IMR-90 (cell line): ENCODE data around the gene MMP8. TPM values are rescaled to one million over a fixed set of nuclear protein-coding genes. Genes with fewer than 3 reads are reported as not detected.

Source experiments
- ATAC-seq: fragments of 200-7000 bp; cut with Tn5 transposase; 2 replicates; pipeline ENCODE4 v1.9.1; 2020; ENCODE audit warnings: low read depth, mild to moderate bottlenecking, moderate library complexity
- Bru-seq: library from RNA; stranded (reverse); fragments of 400-500 nt; gene quantifications from one replicate; lab custom pipeline; 2021; lab: Mats Ljungman, UMichigan
- BruChase-seq, 2 experiments: library from RNA; stranded (reverse); fragments of 400-500 nt; gene quantifications; one replicate each; lab custom pipeline; 2021; lab: Mats Ljungman, UMichigan
- BruUV-seq: library from RNA; stranded (reverse); fragments of 400-500 nt; replicated peaks from 2 replicates; lab custom pipeline; 2021; lab: Mats Ljungman, UMichigan
- CTCF ChIA-PET: fragments of 300-600 bp; formaldehyde crosslinking; extraction: SDS; loops from one replicate; lab custom pipeline; 2021; ENCODE audit warnings: antibody characterized with exemption; lab: Yijun Ruan, JAX
- POLR2A ChIA-PET: fragments of 300-600 bp; sonication (Branson Sonifier 250); formaldehyde crosslinking; loops from one replicate; lab custom pipeline; 2022; ENCODE audit warnings: antibody characterized with exemption; ENCODE audit not compliant: unreplicated experiment; lab: Charles Lee
- DNase-seq: peaks from one replicate; pipeline ENCODE4 v3.0.0; 2013
- H2AFZ ChIP-seq: replicated peaks from 2 replicates; pipeline ENCODE3; 2013; ENCODE audit warnings: low read length, mild to moderate bottlenecking; ENCODE audit not compliant: poor library complexity
- H2AK5ac ChIP-seq: 2 replicates; pipeline ENCODE4 v1.6.1; 2013; ENCODE audit warnings: low read depth, low read length, inconsistent platforms
- H2AK9ac ChIP-seq: replicated peaks from 2 replicates; pipeline ENCODE3; 2013; ENCODE audit warnings: mild to moderate bottlenecking, low read depth, low read length, moderate library complexity; ENCODE audit not compliant: poor library complexity
- H2BK120ac ChIP-seq: 2 replicates; pipeline ENCODE4 v1.6.1; 2013; ENCODE audit warnings: low read depth, low read length, inconsistent platforms
- H2BK15ac ChIP-seq: 3 replicates; pipeline ENCODE4 v1.6.1; 2013; ENCODE audit warnings: low read depth, low read length, inconsistent platforms
- H2BK20ac ChIP-seq: 2 replicates; pipeline ENCODE4 v1.6.1; 2013; ENCODE audit warnings: low read depth, mild to moderate bottlenecking, inconsistent platforms, low read length, moderate library complexity
- H2BK5ac ChIP-seq: 2 replicates; pipeline ENCODE4 v1.6.1; 2013; ENCODE audit warnings: mild to moderate bottlenecking, low read depth, low read length, inconsistent platforms; ENCODE audit not compliant: poor library complexity, severe bottlenecking
- H3K14ac ChIP-seq: replicated peaks from 2 replicates; pipeline ENCODE4 v1.6.1; 2013; ENCODE audit warnings: low read depth, low read length, inconsistent platforms
- H3K18ac ChIP-seq: 2 replicates; pipeline ENCODE4 v1.6.1; 2013; ENCODE audit warnings: low read depth, low read length, control low read depth
- H3K23ac ChIP-seq: 2 replicates; pipeline ENCODE4 v1.6.1; 2013; ENCODE audit warnings: low read depth, low read length, inconsistent platforms
- H3K27ac ChIP-seq: 2 replicates; pipeline ENCODE4 v1.5.1; 2013; ENCODE audit warnings: mild to moderate bottlenecking, control low read depth, low read length; ENCODE audit not compliant: insufficient read depth
- H3K27me3 ChIP-seq: 2 replicates; pipeline ENCODE4 v1.6.1; 2013; ENCODE audit warnings: low read length; ENCODE audit not compliant: control insufficient read depth, insufficient read depth
- H3K36me3 ChIP-seq: 2 replicates; pipeline ENCODE4 v1.6.1; 2013; ENCODE audit warnings: low read length, mixed read lengths; ENCODE audit not compliant: control insufficient read depth, insufficient read depth
- H3K4ac ChIP-seq: 2 replicates; pipeline ENCODE4 v1.6.1; 2013; ENCODE audit warnings: low read depth, low read length, inconsistent platforms
- H3K4me1 ChIP-seq: 2 replicates; pipeline ENCODE4 v1.6.1; 2013; ENCODE audit warnings: low read length, mixed read lengths; ENCODE audit not compliant: control insufficient read depth, insufficient read depth
- H3K4me2 ChIP-seq: 2 replicates; pipeline ENCODE4 v1.6.1; 2013; ENCODE audit warnings: low read depth, mild to moderate bottlenecking, control low read depth, low read length, moderate library complexity
- H3K4me3 ChIP-seq: 2 replicates; pipeline ENCODE4 v1.5.1; 2013; ENCODE audit warnings: low read depth, mild to moderate bottlenecking, control low read depth, low read length, moderate library complexity; ENCODE audit not compliant: insufficient read depth
- H3K56ac ChIP-seq: 2 replicates; pipeline ENCODE4 v1.6.1; 2013; ENCODE audit warnings: low read length, inconsistent platforms; ENCODE audit not compliant: insufficient read depth; ENCODE audit errors: extremely low read depth
- H3K79me1 ChIP-seq, 2 experiments: 2 replicates each; pipeline ENCODE4 v1.6.1; 2013; ENCODE audit warnings: low read length in 2 of 2, inconsistent platforms in 1 of 2, low read depth in 1 of 2
- H3K9ac ChIP-seq: 2 replicates; pipeline ENCODE4 v1.6.1; 2013; ENCODE audit warnings: low read depth, low read length, control low read depth
- H3K9me1 ChIP-seq: 2 replicates; pipeline ENCODE4 v1.6.1; 2013; ENCODE audit warnings: low read length, inconsistent platforms; ENCODE audit not compliant: insufficient read depth
- H3K9me3 ChIP-seq: 2 replicates; pipeline ENCODE4 v1.6.1; 2013; ENCODE audit warnings: low read length; ENCODE audit not compliant: control insufficient read depth, insufficient read depth
- H4K20me1 ChIP-seq: 2 replicates; pipeline ENCODE4 v1.6.1; 2013; ENCODE audit warnings: low read length, inconsistent platforms; ENCODE audit not compliant: insufficient read depth
- H4K5ac ChIP-seq: 2 replicates; pipeline ENCODE4 v1.6.1; 2013; ENCODE audit warnings: mild to moderate bottlenecking, low read depth, low read length, control low read depth
- H4K8ac ChIP-seq, 2 experiments: 2 replicates each; pipeline ENCODE4 v1.6.1; 2013; ENCODE audit warnings: low read depth in 2 of 2, low read length in 2 of 2, control low read depth in 1 of 2, inconsistent platforms in 1 of 2
- H4K91ac ChIP-seq: 2 replicates; pipeline ENCODE4 v1.6.1; 2013; ENCODE audit warnings: low read depth, low read length, inconsistent platforms; ENCODE audit not compliant: insufficient read depth
- CHD1 ChIP-seq: IDR thresholded peaks from 2 replicates; pipeline ENCODE4 v1.6.1; 2012; ENCODE audit warnings: low read depth, low read length, improper control_type of control experiment
- FOS ChIP-seq: fragments of 150-350 bp; IDR thresholded peaks from 2 replicates; pipeline ENCODE4 v1.6.1; 2016; ENCODE audit warnings: low read depth, low read length
- MAFK ChIP-seq: IDR thresholded peaks from 2 replicates; pipeline ENCODE4 v1.6.1; 2012; ENCODE audit warnings: low read depth, low read length, improper control_type of control experiment
- MXI1 ChIP-seq: IDR thresholded peaks from 2 replicates; pipeline ENCODE4 v1.6.1; 2012; ENCODE audit warnings: low read depth, mild to moderate bottlenecking, low read length, moderate library complexity, borderline replicate concordance
- POLR2A ChIP-seq: IDR thresholded peaks from 2 replicates; pipeline ENCODE4 v1.6.1; 2012; ENCODE audit warnings: mild to moderate bottlenecking, low read depth, low read length
- RCOR1 ChIP-seq: IDR thresholded peaks from 2 replicates; pipeline ENCODE4 v1.6.1; 2012; ENCODE audit warnings: mild to moderate bottlenecking, low read length, improper control_type of control experiment; ENCODE audit not compliant: insufficient replicate concordance
- RFX5 ChIP-seq: IDR thresholded peaks from 2 replicates; pipeline ENCODE4 v1.8.0; 2012; ENCODE audit warnings: low read depth, mild to moderate bottlenecking, low read length, moderate library complexity
- WGBS, 2 experiments: methylation state at CpG; one replicate each; pipeline versions ENCODE4 v1.1.5 to v1.1.7; 2013; ENCODE audit warnings: missing lambda C conversion rate in 2 of 2; ENCODE audit not compliant: insufficient read length in 1 of 2; ENCODE audit errors: extremely low coverage in 2 of 2; 5-methylcytosine and 5-hydroxymethylcytosine counted together
- dilution Hi-C: fragments of 300-500 bp; cut with HindIII; formaldehyde crosslinking; loops from one replicate; pipeline ENCODE4 v1.14.3; 2018; ENCODE audit warnings: low sequenced_read_pairs; ENCODE audit not compliant: unreplicated experiment
- in situ Hi-C: fragments of 300-500 bp; cut with MboI; formaldehyde crosslinking; loops from 3 replicates; pipeline ENCODE4 v1.14.3; 2019; ENCODE audit warnings: low sequenced_read_pairs, inconsistent platforms, mixed read lengths
- intact Hi-C: fragments of 100-400 bp; cut with micrococcal nuclease; formaldehyde crosslinking; loops from 2 replicates; pipeline ENCODE4 v1.10.0; 2022
- long read RNA-seq: library from polyadenylated mRNA; unstranded; transcript quantifications from one replicate; pipeline ENCODE4 v2.0.0, GENCODE V29; 2021; ENCODE audit not compliant: unreplicated experiment
- polyA plus RNA-seq, 3 experiments: library from polyadenylated mRNA; depleted of rRNA; stranded (reverse); fragments of >200 nt; gene quantifications; 2 replicates each; pipeline ENCODE4 v1.2.3, GENCODE V29; 2012; ENCODE audit warnings: low replicate concordance in 1 of 3
- total RNA-seq: library from RNA; depleted of rRNA; stranded (reverse); fragments of >200 nt; gene quantifications from 2 replicates; pipeline ENCODE4 v1.2.3, GENCODE V29; 2012; rRNA removed

MMP8 gene, protein sequence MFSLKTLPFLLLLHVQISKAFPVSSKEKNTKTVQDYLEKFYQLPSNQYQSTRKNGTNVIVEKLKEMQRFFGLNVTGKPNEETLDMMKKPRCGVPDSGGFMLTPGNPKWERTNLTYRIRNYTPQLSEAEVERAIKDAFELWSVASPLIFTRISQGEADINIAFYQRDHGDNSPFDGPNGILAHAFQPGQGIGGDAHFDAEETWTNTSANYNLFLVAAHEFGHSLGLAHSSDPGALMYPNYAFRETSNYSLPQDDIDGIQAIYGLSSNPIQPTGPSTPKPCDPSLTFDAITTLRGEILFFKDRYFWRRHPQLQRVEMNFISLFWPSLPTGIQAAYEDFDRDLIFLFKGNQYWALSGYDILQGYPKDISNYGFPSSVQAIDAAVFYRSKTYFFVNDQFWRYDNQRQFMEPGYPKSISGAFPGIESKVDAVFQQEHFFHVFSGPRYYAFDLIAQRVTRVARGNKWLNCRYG
- total RNA-seq = under 0.01 and 0.18 TPM in 2 replicates
- 0.05 and 0.11 TPM in 2 replicates for polyA plus RNA-seq (2012; rRNA removed)
- polyA plus RNA-seq (2012; cell fraction: cytosol; rRNA removed) = 0.02 TPM in 2 replicates
- 0.15 TPM in 1 of 2 replicates, not detected in the other for polyA plus RNA-seq (2012; cell fraction: nucleus; rRNA removed; ENCODE audit: low replicate concordance)
- percentile 7 among the genes with signal in this experiment for Bru-seq, nascent RNA
- not detected for BruChase-seq, experiment 1, labeled RNA remaining after a 6-hour chase
- not detected for BruChase-seq, experiment 2, labeled RNA remaining after a 2-hour chase
- long read RNA-seq = 0 reads

DNA sequence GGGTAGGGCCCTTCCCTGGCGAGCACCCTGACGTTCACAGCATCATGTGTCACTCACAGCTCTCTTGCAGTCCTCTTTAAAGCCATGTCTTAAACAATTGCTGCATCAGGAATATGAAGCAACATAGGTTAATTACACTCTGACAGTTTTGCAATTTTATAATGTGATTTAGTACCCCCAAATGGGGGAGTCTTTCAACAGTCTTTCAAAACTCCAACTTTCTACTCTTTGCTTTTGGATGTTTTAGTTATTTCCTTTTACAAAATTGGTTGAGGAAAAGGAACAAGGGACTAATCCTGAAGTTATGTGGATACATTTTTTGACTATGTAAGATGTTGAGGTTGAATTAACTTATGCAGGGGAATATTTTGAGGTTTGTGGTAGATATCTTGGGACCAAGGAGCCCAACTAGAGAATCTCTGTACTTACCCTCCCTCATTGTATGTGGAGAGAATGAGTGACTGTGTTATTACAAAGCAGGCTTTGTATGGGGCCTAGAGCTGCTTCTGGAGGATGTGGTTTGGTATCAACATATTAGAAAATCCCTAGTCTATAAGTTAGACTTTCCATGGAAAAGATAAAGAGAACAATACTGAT is at the start of gene MMP8:
MMP8 (minus strand) TSS at position 51 of the 597 bp plus-strand sequence. CDS start 99 bp downstream, outside the sequence.
- Histone ChIP-seq H4K8ac (peak within 1 kb of the TSS in 1 of 2 experiments; percentile 20; a peak in 1 of 4 replicates), H2BK120ac (peak within 1 kb of the TSS; percentile 1; the same call in 1 of the 2 replicates), H3K9me1 (no peaks in the 10 kb centered on the region; the same call in 1 of the 2 replicates), H3K79me1 (no peaks in the 10 kb centered on the region), H4K20me1 (no peaks in the 10 kb centered on the region), H3K18ac (no peak within 1 kb of the TSS), H3K4me3 (no peak within 1 kb of the TSS), H3K9ac (no peak within 1 kb of the TSS), H3K27me3 (no peaks in the 10 kb centered on the region; the same call in 1 of the 2 replicates), H3K56ac (no peak within 1 kb of the TSS), H4K5ac (no peak within 1 kb of the TSS), H2BK5ac (no peak within 1 kb of the TSS), H2AK5ac (no peak within 1 kb of the TSS), H3K36me3 (no peaks in the 10 kb centered on the region), H2AFZ (no peak within 1 kb of the TSS), H3K23ac (no peak within 1 kb of the TSS; the same call in 1 of the 2 replicates), H3K27ac (no peak within 1 kb of the TSS), H3K4me1 (peaks cover 11% of the 10 kb centered on the region), H2AK9ac (no peak within 1 kb of the TSS), H3K9me3 (no peaks in the 10 kb centered on the region), H3K4ac (no peak within 1 kb of the TSS; the same call in 1 of the 2 replicates), H2BK20ac (no peak within 1 kb of the TSS), H3K14ac (peak within 1 kb of the TSS; percentile 50; the same call in 1 of the 2 replicates), H4K91ac (no peak within 1 kb of the TSS), H3K4me2 (no peak within 1 kb of the TSS), H2BK15ac (peak within 1 kb of the TSS; percentile 7; the same call in 1 of the 3 replicates)
- DNase-seq = peak; percentile 72
- no peak for TF ChIP-seq POLR2A
- TF ChIP-seq RCOR1 = no peak
- TF ChIP-seq MXI1 = no peak
- TF ChIP-seq RFX5 = no peak
- no peak for TF ChIP-seq FOS
- TF ChIP-seq MAFK = no peak
- TF ChIP-seq CHD1 = no peak
- ChIA-PET CTCF (interaction anchor here (1.0 kb wide), 1 partner anchor 207 kb away, joined by 3 read pairs; no protein-coding TSS in a partner anchor), POLR2A (interaction anchor here (0.6 kb wide), 1 partner anchor 597 kb away, joined by 3 read pairs; no protein-coding TSS in a partner anchor)
- in situ Hi-C loops = no loop called here
- intact Hi-C loops = no loop called here
- peak; percentile 33; the same call in 1 of the 2 replicates for ATAC-seq
- no TSS peak for BruUV-seq
- WGBS, 2 experiments = no CpG with 5 or more reads among the region's 2 CpGs
- dilution Hi-C loops = no loop called here
